Loucy (cell line): Measurements from ENCODE around the gene TRABD2B.

Experiments used
- CTCF ChIP-seq: fragments of 200-600 bp; sonication (generic); conservative IDR thresholded peaks from 2 replicates; pipeline ENCODE4 v1.5.1; 2014; ENCODE audit warnings: mild to moderate bottlenecking, antibody characterized with exemption, low read length
- EZH2phosphoT487 ChIP-seq: fragments of 200-600 bp; IDR thresholded peaks from 2 replicates; pipeline ENCODE4 v1.6.1; 2018; ENCODE audit warnings: antibody characterized with exemption, mild to moderate bottlenecking, moderate library complexity, borderline replicate concordance

- no peak for TF ChIP-seq CTCF
- no peak for TF ChIP-seq EZH2phosphoT487
These were observed 90.0 kb downstream of the TRABD2B start for GRCh38 chr1:47907177-47907528.
